ENCODE data around the gene ATF6B. TPM values are rescaled to one million over a fixed set of nuclear protein-coding genes. Genes with fewer than 3 reads are reported as not detected.

Gene ATF6B
- total RNA-seq, 1 donor = 17.3 TPM

DNA sequence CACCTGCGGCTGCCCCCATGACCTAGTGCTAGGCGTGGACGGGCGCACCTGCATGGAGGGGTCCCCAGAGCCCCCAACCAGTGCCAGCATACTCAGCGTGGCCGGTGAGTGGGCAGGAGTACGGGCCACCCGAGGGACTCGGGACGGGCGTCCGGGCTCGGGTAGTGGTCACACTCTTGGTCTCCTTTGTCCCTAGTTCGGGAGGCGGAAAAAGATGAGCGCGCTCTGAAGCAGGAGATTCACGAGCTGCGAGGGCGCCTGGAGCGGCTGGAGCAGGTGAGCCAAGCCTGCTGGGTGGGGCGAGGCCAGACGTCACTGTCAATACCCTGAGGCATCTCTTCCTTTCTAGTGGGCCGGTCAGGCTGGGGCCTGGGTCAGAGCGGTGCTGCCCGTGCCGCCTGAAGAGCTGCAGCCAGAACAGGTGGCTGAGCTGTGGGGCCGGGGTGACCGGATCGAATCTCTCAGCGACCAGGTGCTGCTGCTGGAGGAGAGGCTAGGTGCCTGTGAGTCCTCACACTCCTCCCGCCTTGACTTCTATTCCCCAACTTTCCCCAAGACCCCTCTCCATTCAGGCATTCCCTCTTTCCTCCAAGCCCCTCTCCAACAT, 39.2 kb upstream of the ATF6B start:
- TF ChIP-seq CTCF (IDR thresholded peaks at IDR 0.05; ENCODE audit: insufficient read depth, low read depth, low read length) = no peak
- no peak for DNase-seq (ENCODE audit: low read depth)
- H3K4me3 ChIP-seq (ENCODE audit: low read depth, low read length) = no peak overlapping the region

GRCh38 chr6:32166411-32167061, 38.5 kb upstream of the ATF6B start:
- no peak for DNase-seq (ENCODE audit: low read depth)
- no peak overlapping the region for H3K4me3 ChIP-seq (ENCODE audit: low read depth, low read length)
- no peak for TF ChIP-seq CTCF (IDR thresholded peaks at IDR 0.05; ENCODE audit: insufficient read depth, low read depth, low read length)

DNA sequence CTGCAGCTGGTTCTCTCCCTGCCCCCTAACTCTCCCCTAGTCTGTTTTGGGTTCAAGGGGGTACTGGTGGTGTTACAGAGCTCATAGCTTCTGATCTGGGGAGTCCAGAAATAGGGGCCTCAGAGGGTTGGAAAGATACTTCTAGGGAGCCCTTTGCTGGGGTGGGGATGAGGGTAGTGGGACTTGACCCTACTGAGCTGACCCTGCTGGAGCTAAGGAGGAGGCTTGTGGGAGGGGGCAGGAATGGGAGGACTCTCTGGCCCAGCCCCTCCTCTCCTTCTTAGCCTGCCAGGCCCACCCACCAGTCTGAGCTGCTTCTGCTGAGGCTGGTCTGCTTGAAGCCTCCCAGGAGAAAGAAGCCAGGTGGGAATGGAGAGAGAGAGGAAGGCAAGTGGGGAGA, 36.2 kb upstream of the ATF6B start, which contains the start of gene EGFL8:
Gene EGFL8, plus strand, starts transcription at position 301 of the 400 bp plus-strand sequence. CDS start 1,571 bp downstream, outside the sequence.
- no peak for TF ChIP-seq CTCF (IDR thresholded peaks at IDR 0.05; ENCODE audit: insufficient read depth, low read depth, low read length)
- no peak for DNase-seq (ENCODE audit: low read depth)
- H3K4me3 ChIP-seq (ENCODE audit: low read depth, low read length) = no peak within 1 kb of the TSS

DNA sequence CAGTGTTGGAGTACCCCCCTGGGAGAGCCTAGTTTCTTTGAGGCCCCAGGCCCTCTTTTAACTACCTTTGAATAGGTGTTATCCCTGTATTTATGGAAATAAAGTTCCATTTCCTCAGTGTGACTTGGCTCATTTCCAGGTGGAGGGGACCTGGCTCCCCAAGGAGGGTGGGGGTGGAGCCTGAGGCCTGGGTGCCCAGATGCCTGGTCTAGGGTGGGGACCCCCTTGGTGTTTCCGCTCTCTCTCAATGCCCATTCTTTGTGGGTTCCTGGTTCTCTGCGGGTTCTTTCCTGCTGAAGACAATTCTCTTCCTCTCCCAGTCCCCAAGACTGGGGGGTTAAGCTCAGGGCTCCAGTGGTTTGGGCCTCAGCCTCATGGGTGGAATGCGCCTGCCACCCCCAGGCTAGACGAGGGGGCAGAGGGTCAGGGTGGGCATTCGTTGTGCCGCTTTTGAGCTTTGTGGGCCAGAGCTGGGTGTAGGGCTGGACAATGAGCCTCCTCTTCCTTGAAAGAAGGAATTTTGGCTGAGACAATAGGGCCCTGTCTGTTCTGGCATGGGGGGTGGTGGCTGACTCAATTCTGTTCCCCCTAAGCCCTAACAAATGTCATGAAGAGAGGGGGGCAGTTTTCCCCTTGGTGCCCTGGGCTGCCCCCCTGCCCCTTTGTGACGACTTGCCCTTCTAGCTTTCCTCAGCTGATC, 35.7 kb upstream of the ATF6B start:
- H3K4me3 ChIP-seq (ENCODE audit: low read depth, low read length) = no peak overlapping the region
- DNase-seq (ENCODE audit: low read depth) = no peak
- TF ChIP-seq CTCF (IDR thresholded peaks at IDR 0.05; ENCODE audit: insufficient read depth, low read depth, low read length) = no peak

GRCh38 chr6:32158052-32158451, 30.0 kb upstream of the ATF6B start:
- H3K4me3 ChIP-seq (ENCODE audit: low read depth, low read length) = no peak overlapping the region
- TF ChIP-seq CTCF (IDR thresholded peaks at IDR 0.05; ENCODE audit: insufficient read depth, low read depth, low read length) = no peak
- no peak for DNase-seq (ENCODE audit: low read depth)

DNA sequence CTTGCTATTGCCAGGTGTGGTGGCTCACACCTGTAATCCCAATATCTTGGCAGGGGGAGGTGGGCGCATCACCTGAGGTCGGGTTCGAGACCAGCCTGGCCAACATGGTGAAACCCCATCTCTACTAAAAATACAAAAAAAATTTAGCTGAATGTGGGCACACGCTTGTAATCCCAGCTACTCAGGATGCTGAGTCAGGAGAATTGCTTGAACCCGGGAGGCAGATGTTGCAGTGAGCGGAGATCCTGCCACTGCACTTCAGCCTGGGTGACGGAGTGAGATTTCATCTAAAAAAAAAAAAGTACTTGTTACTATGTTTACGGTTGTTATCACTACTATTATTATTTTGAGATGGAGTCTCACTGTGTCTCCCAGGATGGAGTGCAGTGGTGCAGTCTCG, 28.8 kb upstream of the ATF6B start:
- H3K4me3 ChIP-seq (ENCODE audit: low read depth, low read length) = no peak overlapping the region
- no peak for DNase-seq (ENCODE audit: low read depth)
- TF ChIP-seq CTCF (IDR thresholded peaks at IDR 0.05; ENCODE audit: insufficient read depth, low read depth, low read length) = no peak

Measured in fibroblast of villous mesenchyme (primary cell).